Epithelial cell of proximal tubule (primary cell): ENCODE results near the gene RNF157. TPM values are rescaled to one million over a fixed set of nuclear protein-coding genes. Genes with fewer than 3 reads are reported as not detected.

Experiments
- DNase-seq: peaks from one replicate; pipeline ENCODE4 v3.0.0-alpha.2; 2011; ENCODE audit warnings: low read depth
- H3K4me3 ChIP-seq: 2 replicates; pipeline ENCODE4 v1.5.1; 2011; ENCODE audit warnings: low read depth, mild to moderate bottlenecking, low read length
- CTCF ChIP-seq: conservative IDR thresholded peaks from 2 replicates; pipeline ENCODE4 v1.5.1; 2012; ENCODE audit warnings: low read depth, mild to moderate bottlenecking, low read length
- total RNA-seq: library from RNA; depleted of rRNA; stranded (reverse); fragments of >200 nt; gene quantifications from 2 replicates; pipeline ENCODE4 v1.2.3, GENCODE V29; 2015

The RNF157 gene
- total RNA-seq, 1 donor from 2014 or later = 10.0 TPM

GRCh38 chr17:76273445-76274111, 33.3 kb upstream of the RNF157 start:
- no peak for DNase-seq
- no peak overlapping the region for H3K4me3 ChIP-seq
- no peak for TF ChIP-seq CTCF

GRCh38 chr17:76272541-76273444, 32.5 kb upstream of the RNF157 start:
- no peak overlapping the region for H3K4me3 ChIP-seq
- no peak for DNase-seq
- TF ChIP-seq CTCF = no peak

GRCh38 chr17:76271669-76272540, 31.6 kb upstream of the RNF157 start:
- H3K4me3 ChIP-seq = no peak overlapping the region

GRCh38 chr17:76270770-76271668, 30.7 kb upstream of the RNF157 start:
- TF ChIP-seq CTCF = no peak
- no peak for DNase-seq
- no peak overlapping the region for H3K4me3 ChIP-seq

More at GRCh38 chr17:76271669-76272540, 31.6 kb upstream of the RNF157 start:
- TF ChIP-seq CTCF = no peak
- no peak for DNase-seq

GRCh38 chr17:76270127-76270592, 29.9 kb upstream of the RNF157 start:
- TF ChIP-seq CTCF = no peak
- DNase-seq = no peak

More at GRCh38 chr17:76270127-76270592, 29.9 kb upstream of the RNF157 start:
- no peak overlapping the region for H3K4me3 ChIP-seq
